22Rv1 (cell line): Measurements from ENCODE around the gene XPNPEP1.

Source experiments
- ZFX ChIP-seq: fragments of 450-650 bp; IDR thresholded peaks from 2 replicates; pipeline ENCODE4 v1.6.1; 2017; ENCODE audit warnings: antibody characterized with exemption, borderline replicate concordance
- TF ChIP-seq, protein P1 (sequence below): fragments of 450-650 bp; IDR thresholded peaks from 2 replicates; pipeline ENCODE4 v1.5.1; 2017; ENCODE audit warnings: mild to moderate bottlenecking

- TF ChIP-seq, protein P1, sequence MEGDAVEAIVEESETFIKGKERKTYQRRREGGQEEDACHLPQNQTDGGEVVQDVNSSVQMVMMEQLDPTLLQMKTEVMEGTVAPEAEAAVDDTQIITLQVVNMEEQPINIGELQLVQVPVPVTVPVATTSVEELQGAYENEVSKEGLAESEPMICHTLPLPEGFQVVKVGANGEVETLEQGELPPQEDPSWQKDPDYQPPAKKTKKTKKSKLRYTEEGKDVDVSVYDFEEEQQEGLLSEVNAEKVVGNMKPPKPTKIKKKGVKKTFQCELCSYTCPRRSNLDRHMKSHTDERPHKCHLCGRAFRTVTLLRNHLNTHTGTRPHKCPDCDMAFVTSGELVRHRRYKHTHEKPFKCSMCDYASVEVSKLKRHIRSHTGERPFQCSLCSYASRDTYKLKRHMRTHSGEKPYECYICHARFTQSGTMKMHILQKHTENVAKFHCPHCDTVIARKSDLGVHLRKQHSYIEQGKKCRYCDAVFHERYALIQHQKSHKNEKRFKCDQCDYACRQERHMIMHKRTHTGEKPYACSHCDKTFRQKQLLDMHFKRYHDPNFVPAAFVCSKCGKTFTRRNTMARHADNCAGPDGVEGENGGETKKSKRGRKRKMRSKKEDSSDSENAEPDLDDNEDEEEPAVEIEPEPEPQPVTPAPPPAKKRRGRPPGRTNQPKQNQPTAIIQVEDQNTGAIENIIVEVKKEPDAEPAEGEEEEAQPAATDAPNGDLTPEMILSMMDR: no peak
- TF ChIP-seq ZFX: no peak
Observed at GRCh38 chr10:109967739-109968088, 44.4 kb upstream of the XPNPEP1 start.
